GM23338 (cell line): ENCODE results near the gene LYSMD4. TPM values are rescaled to one million over a fixed set of nuclear protein-coding genes. Genes with fewer than 3 reads are reported as not detected.

ENCODE experiments used
- ATAC-seq: fragments of 200-7000 bp; cut with Tn5 transposase; 3 replicates; pipeline ENCODE4 v1.9.1; 2020
- DNase-seq: peaks from one replicate; pipeline ENCODE4 v3.0.0-alpha.2; 2015; ENCODE audit warnings: low spot score
- H2AFZ ChIP-seq: fragments of 200-600 bp; sonication (generic); 2 replicates; pipeline ENCODE4 v1.8.0; 2016; ENCODE audit warnings: antibody characterized with exemption, mild to moderate bottlenecking, moderate library complexity
- H3F3A ChIP-seq: fragments of 200-600 bp; sonication (generic); replicated peaks from 2 replicates; pipeline ENCODE4 v1.8.0; 2017; ENCODE audit warnings: antibody characterized with exemption, mixed run types, low read depth
- H3K27ac ChIP-seq: fragments of 200-600 bp; sonication (generic); 2 replicates; pipeline ENCODE4 v1.6.1; 2016; ENCODE audit warnings: low read depth
- H3K27me3 ChIP-seq: fragments of 200-600 bp; sonication (generic); 2 replicates; pipeline ENCODE4 v1.8.0; 2016; ENCODE audit warnings: mild to moderate bottlenecking, mixed run types, moderate library complexity; ENCODE audit not compliant: insufficient read depth
- H3K36me3 ChIP-seq: fragments of 200-600 bp; sonication (generic); 2 replicates; pipeline ENCODE4 v1.8.0; 2016; ENCODE audit warnings: mild to moderate bottlenecking; ENCODE audit not compliant: insufficient read depth
- H3K4me1 ChIP-seq: fragments of 200-600 bp; sonication (generic); 2 replicates; pipeline ENCODE4 v1.8.0; 2016; ENCODE audit warnings: mild to moderate bottlenecking, moderate library complexity; ENCODE audit not compliant: insufficient read depth
- H3K4me2 ChIP-seq: fragments of 200-600 bp; sonication (generic); 2 replicates; pipeline ENCODE4 v1.7.1; 2017; ENCODE audit warnings: mixed run types
- H3K4me3 ChIP-seq: fragments of 200-600 bp; sonication (generic); 2 replicates; pipeline ENCODE4 v1.6.1; 2016; ENCODE audit warnings: mixed run types
- H3K79me2 ChIP-seq: fragments of 200-600 bp; sonication (generic); replicated peaks from 2 replicates; pipeline ENCODE4 v1.8.0; 2017; ENCODE audit warnings: mild to moderate bottlenecking; ENCODE audit not compliant: insufficient read depth
- H3K9me2 ChIP-seq: fragments of 200-600 bp; sonication (generic); 2 replicates; pipeline ENCODE4 v1.8.0; 2017; ENCODE audit not compliant: insufficient read depth
- H4K20me1 ChIP-seq: fragments of 200-600 bp; sonication (generic); replicated peaks from 2 replicates; pipeline ENCODE4 v1.8.0; 2017; ENCODE audit warnings: mild to moderate bottlenecking; ENCODE audit not compliant: insufficient read depth
- H3K27ac Mint-ChIP-seq: 2 replicates; pipeline ENCODE4 v1.8.0; 2020; ENCODE audit warnings: inconsistent platforms, mild to moderate bottlenecking, moderate library complexity, mixed read lengths
- H3K27me3 Mint-ChIP-seq: 3 replicates; pipeline ENCODE4 v1.8.0; 2022; ENCODE audit warnings: low read depth, mild to moderate bottlenecking, moderate library complexity, mixed read lengths, inconsistent platforms; ENCODE audit not compliant: insufficient read depth, poor library complexity
- H3K36me3 Mint-ChIP-seq: 3 replicates; pipeline ENCODE4 v1.8.0; 2021; ENCODE audit warnings: low read depth, mild to moderate bottlenecking, inconsistent platforms, moderate library complexity, mixed read lengths
- H3K4me1 Mint-ChIP-seq: 3 replicates; pipeline ENCODE4 v1.8.0; 2020; ENCODE audit warnings: mild to moderate bottlenecking, inconsistent platforms, mixed read lengths
- H3K4me3 Mint-ChIP-seq: 3 replicates; pipeline ENCODE4 v1.8.0; 2021; ENCODE audit warnings: moderate library complexity, mild to moderate bottlenecking, inconsistent platforms, mixed read lengths
- H3K9me3 Mint-ChIP-seq: 3 replicates; pipeline ENCODE4 v1.8.0; 2020; ENCODE audit warnings: moderate library complexity, mild to moderate bottlenecking, inconsistent platforms, mixed read lengths
- EZH2 ChIP-seq: fragments of 200-600 bp; sonication (generic); IDR thresholded peaks from one replicate; pipeline ENCODE4 v1.8.0; 2017; ENCODE audit warnings: antibody characterized with exemption, mild to moderate bottlenecking, low read depth; ENCODE audit not compliant: unreplicated experiment
- EZH2phosphoT487 ChIP-seq: fragments of 200-600 bp; sonication (generic); IDR thresholded peaks from one replicate; pipeline ENCODE4 v1.8.1; 2018; ENCODE audit warnings: antibody characterized with exemption; ENCODE audit not compliant: unreplicated experiment
- ZNF114 ChIP-seq: fragments of 250-450 bp; sonication (Bioruptor Pico); IDR thresholded peaks from 2 replicates; pipeline ENCODE4 v1.5.0; 2020; ENCODE audit warnings: mild to moderate bottlenecking, moderate library complexity
- ZNF331 ChIP-seq: fragments of 250-450 bp; sonication (Bioruptor Pico); IDR thresholded peaks from 2 replicates; pipeline ENCODE4 v1.5.0; 2020; ENCODE audit warnings: low read depth, mild to moderate bottlenecking, moderate library complexity
- polyA plus RNA-seq: library from polyadenylated mRNA; unstranded; fragments of >200 nt; fragmentation: Nextera tagmentation; extraction: Ambion mirVana; gene quantifications from 2 replicates; pipeline ENCODE4 v1.2.1, GENCODE V29; 2016
- total RNA-seq: library from RNA; depleted of rRNA; stranded (reverse); fragments of >200 nt; shearing (Covaris generic); gene quantifications from 2 replicates; pipeline ENCODE4 v1.2.3, GENCODE V29; 2014
- TF ChIP-seq, protein P1 (sequence below), 2 experiments: fragments of 200-600 bp in 1 of 2; sonication (generic) in 1 of 2; conservative IDR thresholded peaks; 2 replicates each; pipeline versions ENCODE4 v1.5.1 to v1.6.1; 2016 to 2017; ENCODE audit warnings: antibody characterized with exemption in 2 of 2, low read depth in 2 of 2, mild to moderate bottlenecking in 2 of 2, moderate library complexity in 1 of 2
- TF ChIP-seq, protein P2 (sequence below): IDR thresholded peaks from one replicate; pipeline ENCODE4 v1.6.1; 2018; ENCODE audit warnings: antibody characterized with exemption; ENCODE audit not compliant: unreplicated experiment

LYSMD4 gene
- total and polyA plus RNA-seq, 2 experiments from 2014 or later = 7.5 to 23.8 TPM

DNA sequence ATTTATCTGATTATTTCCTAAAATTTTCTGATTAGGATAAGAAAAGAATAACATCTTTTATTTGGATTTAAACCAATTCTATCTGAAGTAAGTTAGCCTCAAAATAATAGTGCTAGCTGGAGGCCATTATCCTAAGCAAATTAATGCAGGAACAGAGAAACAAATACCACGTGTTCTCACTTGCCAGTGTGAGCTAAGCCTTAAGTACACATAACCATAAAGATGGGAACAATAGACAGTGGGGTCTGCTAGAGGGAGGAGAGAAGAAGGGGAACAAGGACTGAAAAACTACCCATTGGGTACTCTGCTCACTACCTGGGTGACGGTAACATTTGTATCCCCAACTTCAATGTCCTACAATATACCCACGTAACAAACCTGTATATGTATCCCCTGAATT, 31.3 kb upstream of the LYSMD4 start:
- Mint-ChIP-seq H3K27me3 (no peaks in the 10 kb centered on the region), H3K27ac (no peak overlapping the region), H3K36me3 (no peaks in the 10 kb centered on the region), H3K4me1 (no peaks in the 10 kb centered on the region), H3K4me3 (no peak overlapping the region), H3K9me3 (no peaks in the 10 kb centered on the region)
- H3K27ac ChIP-seq = no peak overlapping the region
- no peak overlapping the region for H3K4me2 ChIP-seq
- 0 out of 2 replicates have a peak overlapping the region, but pooled peaks have one; percentile 4 for H2AFZ ChIP-seq
- H3F3A ChIP-seq = no peaks in the 10 kb centered on the region
- no peaks in the 10 kb centered on the region for H3K9me2 ChIP-seq
- H4K20me1 ChIP-seq = no peaks in the 10 kb centered on the region
- no peaks in the 10 kb centered on the region for H3K79me2 ChIP-seq
- H3K36me3 ChIP-seq = no peaks in the 10 kb centered on the region
- no peaks in the 10 kb centered on the region for H3K27me3 ChIP-seq
- TF ChIP-seq EZH2phosphoT487 (no peak), EZH2 (no peak), ZNF331 (CRISPR knock-in tag) (no peak), ZNF114 (no peak)
- TF ChIP-seq, protein P1, sequence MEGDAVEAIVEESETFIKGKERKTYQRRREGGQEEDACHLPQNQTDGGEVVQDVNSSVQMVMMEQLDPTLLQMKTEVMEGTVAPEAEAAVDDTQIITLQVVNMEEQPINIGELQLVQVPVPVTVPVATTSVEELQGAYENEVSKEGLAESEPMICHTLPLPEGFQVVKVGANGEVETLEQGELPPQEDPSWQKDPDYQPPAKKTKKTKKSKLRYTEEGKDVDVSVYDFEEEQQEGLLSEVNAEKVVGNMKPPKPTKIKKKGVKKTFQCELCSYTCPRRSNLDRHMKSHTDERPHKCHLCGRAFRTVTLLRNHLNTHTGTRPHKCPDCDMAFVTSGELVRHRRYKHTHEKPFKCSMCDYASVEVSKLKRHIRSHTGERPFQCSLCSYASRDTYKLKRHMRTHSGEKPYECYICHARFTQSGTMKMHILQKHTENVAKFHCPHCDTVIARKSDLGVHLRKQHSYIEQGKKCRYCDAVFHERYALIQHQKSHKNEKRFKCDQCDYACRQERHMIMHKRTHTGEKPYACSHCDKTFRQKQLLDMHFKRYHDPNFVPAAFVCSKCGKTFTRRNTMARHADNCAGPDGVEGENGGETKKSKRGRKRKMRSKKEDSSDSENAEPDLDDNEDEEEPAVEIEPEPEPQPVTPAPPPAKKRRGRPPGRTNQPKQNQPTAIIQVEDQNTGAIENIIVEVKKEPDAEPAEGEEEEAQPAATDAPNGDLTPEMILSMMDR (conservative IDR thresholded peaks at IDR 0.05; ENCODE audit: low read depth in 2 of 2) = no peak
- TF ChIP-seq, protein P2, sequence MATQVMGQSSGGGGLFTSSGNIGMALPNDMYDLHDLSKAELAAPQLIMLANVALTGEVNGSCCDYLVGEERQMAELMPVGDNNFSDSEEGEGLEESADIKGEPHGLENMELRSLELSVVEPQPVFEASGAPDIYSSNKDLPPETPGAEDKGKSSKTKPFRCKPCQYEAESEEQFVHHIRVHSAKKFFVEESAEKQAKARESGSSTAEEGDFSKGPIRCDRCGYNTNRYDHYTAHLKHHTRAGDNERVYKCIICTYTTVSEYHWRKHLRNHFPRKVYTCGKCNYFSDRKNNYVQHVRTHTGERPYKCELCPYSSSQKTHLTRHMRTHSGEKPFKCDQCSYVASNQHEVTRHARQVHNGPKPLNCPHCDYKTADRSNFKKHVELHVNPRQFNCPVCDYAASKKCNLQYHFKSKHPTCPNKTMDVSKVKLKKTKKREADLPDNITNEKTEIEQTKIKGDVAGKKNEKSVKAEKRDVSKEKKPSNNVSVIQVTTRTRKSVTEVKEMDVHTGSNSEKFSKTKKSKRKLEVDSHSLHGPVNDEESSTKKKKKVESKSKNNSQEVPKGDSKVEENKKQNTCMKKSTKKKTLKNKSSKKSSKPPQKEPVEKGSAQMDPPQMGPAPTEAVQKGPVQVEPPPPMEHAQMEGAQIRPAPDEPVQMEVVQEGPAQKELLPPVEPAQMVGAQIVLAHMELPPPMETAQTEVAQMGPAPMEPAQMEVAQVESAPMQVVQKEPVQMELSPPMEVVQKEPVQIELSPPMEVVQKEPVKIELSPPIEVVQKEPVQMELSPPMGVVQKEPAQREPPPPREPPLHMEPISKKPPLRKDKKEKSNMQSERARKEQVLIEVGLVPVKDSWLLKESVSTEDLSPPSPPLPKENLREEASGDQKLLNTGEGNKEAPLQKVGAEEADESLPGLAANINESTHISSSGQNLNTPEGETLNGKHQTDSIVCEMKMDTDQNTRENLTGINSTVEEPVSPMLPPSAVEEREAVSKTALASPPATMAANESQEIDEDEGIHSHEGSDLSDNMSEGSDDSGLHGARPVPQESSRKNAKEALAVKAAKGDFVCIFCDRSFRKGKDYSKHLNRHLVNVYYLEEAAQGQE = no peak
- DNase-seq = no peak
- H3K4me1 ChIP-seq = no peaks in the 10 kb centered on the region
- H3K4me3 ChIP-seq = no peak overlapping the region
- no peak for ATAC-seq

DNA sequence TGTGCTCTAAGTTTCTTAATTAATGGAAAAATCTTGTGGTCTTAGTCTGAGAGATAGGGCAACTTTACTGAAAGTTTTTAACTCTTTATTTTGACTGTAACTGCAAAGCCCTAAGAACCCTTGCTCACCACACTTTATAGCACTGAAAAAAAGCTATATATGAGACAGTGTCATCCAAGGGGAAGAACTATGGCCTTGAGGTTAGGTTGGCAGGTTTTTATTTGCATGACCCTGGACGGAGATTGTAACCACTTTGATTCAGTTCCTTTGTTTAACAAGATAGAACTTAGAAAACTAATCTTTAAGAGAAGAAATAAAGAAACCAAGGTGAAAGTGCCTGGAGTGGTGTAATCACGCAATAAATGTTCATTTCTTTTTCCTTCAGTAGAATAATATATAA, 30.6 kb upstream of the LYSMD4 start:
- H3F3A ChIP-seq = no peaks in the 10 kb centered on the region
- H3K27me3 ChIP-seq = no peaks in the 10 kb centered on the region
- Mint-ChIP-seq H3K4me3 (no peak overlapping the region), H3K36me3 (no peaks in the 10 kb centered on the region), H3K27ac (no peak overlapping the region), H3K27me3 (no peaks in the 10 kb centered on the region), H3K4me1 (no peaks in the 10 kb centered on the region), H3K9me3 (no peaks in the 10 kb centered on the region)
- no peaks in the 10 kb centered on the region for H3K4me1 ChIP-seq
- no peak overlapping the region for H2AFZ ChIP-seq
- ATAC-seq = no peak
- H4K20me1 ChIP-seq = no peaks in the 10 kb centered on the region
- no peak overlapping the region for H3K27ac ChIP-seq
- H3K36me3 ChIP-seq = no peaks in the 10 kb centered on the region
- H3K4me2 ChIP-seq = no peak overlapping the region
- no peaks in the 10 kb centered on the region for H3K9me2 ChIP-seq
- no peaks in the 10 kb centered on the region for H3K79me2 ChIP-seq
- no peak for DNase-seq
- no peak overlapping the region for H3K4me3 ChIP-seq
- TF ChIP-seq, protein P2 = no peak
